NCI-H460 (cell line): ENCODE results near the gene NUDCD3. TPM values are rescaled to one million over a fixed set of nuclear protein-coding genes. Genes with fewer than 3 reads are reported as not detected.
"Not testable (repeated sequence)": the region's sequence is repeated elsewhere in the genome, so short reads cannot be mapped to it uniquely, and the experiment has no call there.

ENCODE experiments used
- DNase-seq: peaks from one replicate; pipeline ENCODE4 v3.0.0-alpha.2; 2016; ENCODE audit warnings: low read depth; ENCODE audit errors: extremely low read depth
- total RNA-seq: library from RNA; depleted of rRNA; stranded (reverse); fragments of >200 nt; shearing (Covaris generic); gene quantifications from 2 replicates; pipeline ENCODE4 v1.2.3, GENCODE V29; 2014

Gene NUDCD3
- total RNA-seq, 1 experiment from 2014 or later, result 52.1 TPM

- DNase-seq, result no peak
These were observed 29.1 kb upstream of the NUDCD3 start for GRCh38 chr7:44519546-44519945.

- no peak for DNase-seq
These were observed 28.3 kb upstream of the NUDCD3 start for GRCh38 chr7:44518761-44519160.

- no peak for DNase-seq
These were observed 26.7 kb upstream of the NUDCD3 start for GRCh38 chr7:44517175-44517574.

GRCh38 chr7:44515590-44516268 is 25.3 kb upstream of the NUDCD3 start:
- no peak for DNase-seq

- DNase-seq, result no peak
These were observed 22.3 kb upstream of the NUDCD3 start for GRCh38 chr7:44512736-44513135.

GRCh38 chr7:44511863-44512468 is 21.5 kb upstream of the NUDCD3 start:
- DNase-seq, result no peak

- no peak for DNase-seq
These were observed 20.8 kb upstream of the NUDCD3 start for GRCh38 chr7:44511236-44511635.

GRCh38 chr7:44508328-44509030 is 18.0 kb upstream of the NUDCD3 start:
- DNase-seq, result no peak

- DNase-seq, result not testable (repeated sequence)
These were observed 16.3 kb upstream of the NUDCD3 start for GRCh38 chr7:44506592-44507288.

- DNase-seq, result no peak
These were observed 15.1 kb upstream of the NUDCD3 start for GRCh38 chr7:44505595-44505994.

GRCh38 chr7:44498230-44498954 is 7.9 kb upstream of the NUDCD3 start:
- DNase-seq, result no peak

GRCh38 chr7:44497155-44498027 is 6.9 kb upstream of the NUDCD3 start:
- no peak for DNase-seq

- DNase-seq, result no peak
These were observed 5.9 kb upstream of the NUDCD3 start for GRCh38 chr7:44496385-44496784.

- no peak for DNase-seq
These were observed 4.5 kb upstream of the NUDCD3 start for GRCh38 chr7:44494960-44495359.

GRCh38 chr7:44491229-44491628 is 771 bp upstream of the NUDCD3 start:
- DNase-seq, result no peak

- DNase-seq, result no peak
These were observed 505 bp downstream of the NUDCD3 start for GRCh38 chr7:44489955-44490350.

GRCh38 chr7:44488955-44489354 is 1.5 kb downstream of the NUDCD3 start:
- DNase-seq, result no peak

GRCh38 chr7:44486693-44487092 is 3.8 kb downstream of the NUDCD3 start:
- DNase-seq, result no peak

GRCh38 chr7:44486001-44486400 is 4.5 kb downstream of the NUDCD3 start:
- no peak for DNase-seq
